Frontal cortex (tissue), 4 donors: ENCODE results near the gene PCDHB4. TPM values are rescaled to one million over a fixed set of nuclear protein-coding genes. Genes with fewer than 3 reads are reported as not detected.
"Not testable (repeated sequence)": the region's sequence is repeated elsewhere in the genome, so short reads cannot be mapped to it uniquely, and the experiment has no call there.

Source experiments
- DNase-seq, 2 donors: peaks; one replicate each; pipeline ENCODE4 v3.0.0; 2012; ENCODE audit warnings: low spot score in 2 of 2
- FAIRE-seq: peaks from 2 replicates; lab custom pipeline; 2012; peaks lifted over from hg19 to GRCh38; lab: Jason Lieb, UNC
- total RNA-seq: library from RNA; depleted of rRNA; stranded (reverse); fragments of >200 nt; gene quantifications from one replicate; pipeline ENCODE4 v1.2.3, GENCODE V29; 2014
- donor health status: control.
- donor health status: control.
- donor health status: control.

The PCDHB4 gene
- total RNA-seq, 1 donor from 2014 or later: 4.5 TPM

DNA sequence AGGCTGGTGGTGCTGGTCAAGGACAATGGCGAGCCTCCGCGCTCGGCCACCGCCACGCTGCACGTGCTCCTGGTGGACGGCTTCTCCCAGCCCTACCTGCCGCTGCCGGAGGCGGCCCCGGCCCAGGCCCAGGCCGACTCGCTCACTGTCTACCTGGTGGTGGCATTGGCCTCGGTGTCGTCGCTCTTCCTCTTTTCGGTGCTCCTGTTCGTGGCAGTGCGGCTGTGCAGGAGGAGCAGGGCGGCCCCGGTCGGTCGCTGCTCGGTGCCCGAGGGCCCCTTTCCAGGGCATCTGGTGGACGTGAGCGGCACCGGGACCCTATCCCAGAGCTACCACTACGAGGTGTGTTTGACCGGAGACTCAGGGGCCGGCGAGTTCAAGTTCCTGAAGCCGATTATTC is 15.7 kb downstream of the PCDHB4 start:
- DNase-seq, FAIRE-seq: not testable (repeated sequence)

- FAIRE-seq (no peak), DNase-seq (no peak)
Observed at GRCh38 chr5:141149812-141150211, 28.2 kb downstream of the PCDHB4 start, which contains the start of gene PCDHB6. TSS of gene PCDHB6 (plus strand) at chr5:141150057. CDS start at chr5:141150258, 201 bp downstream.

GRCh38 chr5:141150224-141150992 is 28.8 kb downstream of the PCDHB4 start:
- no peak for DNase-seq
- no peak for FAIRE-seq

DNA sequence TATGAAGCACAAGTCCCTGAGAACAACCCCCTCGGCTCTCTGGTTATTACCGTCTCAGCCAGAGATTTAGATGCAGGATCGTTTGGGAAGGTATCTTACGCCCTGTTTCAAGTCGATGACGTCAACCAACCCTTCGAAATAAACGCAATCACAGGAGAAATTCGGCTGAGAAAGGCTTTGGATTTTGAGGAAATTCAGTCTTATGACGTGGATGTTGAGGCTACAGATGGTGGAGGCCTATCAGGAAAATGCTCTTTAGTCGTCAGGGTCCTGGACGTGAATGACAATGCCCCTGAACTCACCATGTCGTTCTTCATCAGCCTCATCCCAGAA is 29.3 kb downstream of the PCDHB4 start:
- FAIRE-seq: no peak

GRCh38 chr5:141151632-141152031 is 30.0 kb downstream of the PCDHB4 start:
- FAIRE-seq, DNase-seq: not testable (repeated sequence)

More for the DNA sequence above, 29.3 kb downstream of the PCDHB4 start:
- no peak for DNase-seq

DNA sequence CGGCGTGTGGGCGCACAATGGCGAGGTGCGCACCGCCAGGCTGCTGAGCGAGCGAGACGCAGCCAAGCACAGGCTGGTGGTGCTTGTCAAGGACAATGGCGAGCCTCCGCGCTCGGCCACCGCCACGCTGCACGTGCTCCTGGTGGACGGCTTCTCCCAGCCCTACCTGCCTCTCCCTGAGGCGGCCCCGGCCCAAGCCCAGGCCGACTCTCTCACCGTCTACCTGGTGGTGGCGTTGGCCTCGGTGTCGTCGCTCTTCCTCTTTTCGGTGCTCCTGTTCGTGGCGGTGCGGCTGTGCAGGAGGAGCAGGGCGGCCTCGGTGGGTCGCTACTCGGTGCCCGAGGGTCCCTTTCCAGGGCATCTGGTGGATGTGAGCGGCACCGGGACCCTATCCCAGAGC is 30.5 kb downstream of the PCDHB4 start:
- DNase-seq, FAIRE-seq: not testable (repeated sequence)

- DNase-seq: no peak
- FAIRE-seq: no peak
Observed at GRCh38 chr5:141155540-141156374, 34.1 kb downstream of the PCDHB4 start.

DNA sequence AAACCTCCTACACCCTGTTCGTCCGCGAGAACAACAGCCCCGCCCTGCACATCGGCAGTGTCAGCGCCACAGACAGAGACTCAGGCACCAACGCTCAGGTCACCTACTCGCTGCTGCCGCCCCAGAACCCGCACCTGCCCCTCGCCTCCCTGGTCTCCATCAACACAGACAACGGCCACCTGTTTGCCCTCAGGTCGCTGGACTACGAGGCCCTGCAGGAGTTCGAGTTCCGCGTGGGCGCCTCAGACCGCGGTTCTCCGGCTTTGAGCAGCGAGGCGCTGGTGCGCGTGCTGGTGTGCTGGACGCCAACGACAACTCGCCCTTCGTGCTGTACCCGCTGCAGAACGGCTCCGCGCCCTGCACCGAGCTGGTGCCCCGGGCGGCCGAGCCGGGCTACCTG is 35.7 kb downstream of the PCDHB4 start:
- FAIRE-seq, DNase-seq: not testable (repeated sequence)

DNA sequence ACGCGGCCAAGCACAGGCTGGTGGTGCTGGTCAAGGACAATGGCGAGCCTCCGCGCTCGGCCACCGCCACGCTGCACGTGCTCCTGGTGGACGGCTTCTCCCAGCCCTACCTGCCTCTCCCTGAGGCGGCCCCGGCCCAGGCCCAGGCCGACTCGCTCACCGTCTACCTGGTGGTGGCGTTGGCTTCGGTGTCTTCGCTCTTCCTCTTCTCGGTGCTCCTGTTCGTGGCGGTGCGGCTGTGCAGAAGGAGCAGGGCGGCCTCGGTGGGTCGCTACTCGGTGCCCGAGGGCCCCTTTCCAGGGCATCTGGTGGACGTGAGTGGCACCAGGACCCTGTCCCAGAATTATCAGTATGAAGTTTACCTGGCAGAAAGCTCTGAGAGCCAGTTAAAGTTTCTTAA is 36.3 kb downstream of the PCDHB4 start:
- not testable (repeated sequence) for DNase-seq, FAIRE-seq

GRCh38 chr5:141172381-141173204 is 51.0 kb downstream of the PCDHB4 start, which contains the start of gene PCDHB7:
TSS of gene PCDHB7 (plus strand) at chr5:141172644. CDS start at chr5:141172836, 192 bp downstream.
- FAIRE-seq (no peak), DNase-seq (no peak)

GRCh38 chr5:141174291-141175104 is 52.9 kb downstream of the PCDHB4 start:
- not testable (repeated sequence) for FAIRE-seq, DNase-seq

Other genes with a start within 250 kb of the PCDHB4 start
- 11.0 TPM for gene PCDHA12, start 246.5 kb upstream of the PCDHB4 start, total RNA-seq
- 13.5 TPM for gene PCDHA13, start 239.7 kb upstream of the PCDHB4 start, total RNA-seq
- 76.2 TPM for gene PCDHAC1, start 195.5 kb upstream of the PCDHB4 start, total RNA-seq
- 29.8 TPM for gene PCDHAC2, start 155.3 kb upstream of the PCDHB4 start, total RNA-seq
- gene PCDHB1, start 70.4 kb upstream of the PCDHB4 start, total RNA-seq: 0.82 TPM
- gene PCDHB2, start 27.2 kb upstream of the PCDHB4 start, total RNA-seq: 13.0 TPM
- 11.0 TPM for gene PCDHB3, start 21.3 kb upstream of the PCDHB4 start, total RNA-seq
- gene PCDHB5, start 13.4 kb downstream of the PCDHB4 start, total RNA-seq: 7.3 TPM
- 3.3 TPM for gene PCDHB6, start 28.2 kb downstream of the PCDHB4 start, total RNA-seq
- 9.8 TPM for gene PCDHB7, start 50.8 kb downstream of the PCDHB4 start, total RNA-seq
- gene PCDHB8, start 56.0 kb downstream of the PCDHB4 start, total RNA-seq: 7.7 TPM
- 5.3 TPM for gene PCDHB16, start 60.6 kb downstream of the PCDHB4 start, total RNA-seq
- 4.9 TPM for gene PCDHB9, start 65.3 kb downstream of the PCDHB4 start, total RNA-seq
- gene PCDHB10, start 70.5 kb downstream of the PCDHB4 start, total RNA-seq: 13.9 TPM
- gene PCDHB11, start 77.8 kb downstream of the PCDHB4 start, total RNA-seq: 13.0 TPM
- 12.6 TPM for gene PCDHB12, start 86.9 kb downstream of the PCDHB4 start, total RNA-seq
- gene PCDHB13, start 92.1 kb downstream of the PCDHB4 start, total RNA-seq: 6.1 TPM
- gene PCDHB14, start 101.5 kb downstream of the PCDHB4 start, total RNA-seq: 12.6 TPM
- 18.3 TPM for gene PCDHB15, start 123.6 kb downstream of the PCDHB4 start, total RNA-seq
- not detected for gene SLC25A2, start 182.2 kb downstream of the PCDHB4 start, total RNA-seq
- 119 TPM for gene TAF7, start 199.0 kb downstream of the PCDHB4 start, total RNA-seq
- gene PCDHGA1, start 208.7 kb downstream of the PCDHB4 start, total RNA-seq: 3.3 TPM
- gene PCDHGA2, start 216.9 kb downstream of the PCDHB4 start, total RNA-seq: 4.5 TPM
- gene PCDHGA3, start 222.0 kb downstream of the PCDHB4 start, total RNA-seq: 4.1 TPM
- gene PCDHGB1, start 228.3 kb downstream of the PCDHB4 start, total RNA-seq: 6.1 TPM
- gene PCDHGA4, start 233.2 kb downstream of the PCDHB4 start, total RNA-seq: 5.7 TPM
- 6.1 TPM for gene PCDHGB2, start 238.2 kb downstream of the PCDHB4 start, total RNA-seq
- 5.7 TPM for gene PCDHGA5, start 242.3 kb downstream of the PCDHB4 start, total RNA-seq
- 8.2 TPM for gene PCDHGB3, start 248.4 kb downstream of the PCDHB4 start, total RNA-seq